GM23248 (cell line): ENCODE results near the gene RNF214.

Experiments used
- EZH2 ChIP-seq: fragments of 200-600 bp; sonication (generic); IDR thresholded peaks from 2 replicates; pipeline ENCODE4 v1.6.1; 2018; ENCODE audit warnings: antibody characterized with exemption, mild to moderate bottlenecking; ENCODE audit not compliant: insufficient read depth, poor library complexity, severe bottlenecking
- EZH2phosphoT487 ChIP-seq: fragments of 200-600 bp; sonication (generic); IDR thresholded peaks from 2 replicates; pipeline ENCODE4 v1.6.1; 2018; ENCODE audit warnings: antibody characterized with exemption, moderate library complexity, mild to moderate bottlenecking, low read depth; ENCODE audit not compliant: insufficient read depth

DNA sequence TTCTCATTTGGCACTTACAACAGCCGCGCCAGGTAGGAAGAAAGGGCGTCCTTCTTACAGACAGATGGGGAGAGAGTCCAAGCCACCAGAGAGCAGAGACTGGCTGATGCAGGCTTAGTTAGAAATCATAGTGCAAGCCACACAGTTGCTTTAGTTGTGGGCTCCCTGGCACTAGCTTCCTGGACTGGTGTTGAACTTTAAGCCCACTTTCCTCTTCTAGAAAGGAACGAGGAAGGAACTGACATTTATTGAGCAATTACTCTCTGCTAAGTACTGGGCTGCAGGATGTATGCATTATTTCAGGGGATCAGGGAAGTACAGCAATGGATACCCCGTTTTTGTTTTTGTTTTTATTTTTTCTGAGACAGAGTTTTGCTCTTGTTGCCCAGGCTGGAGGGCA lies 80.6 kb downstream of the RNF214 start:
- TF ChIP-seq EZH2 (no peak), EZH2phosphoT487 (no peak)
